Bronchial epithelial cell (primary cell): ENCODE measurements around the gene IFNL1. TPM values are rescaled to one million over a fixed set of nuclear protein-coding genes. Genes with fewer than 3 reads are reported as not detected.

Source experiments
- DNase-seq: peaks from one replicate; pipeline ENCODE4 v3.0.0-alpha.2; 2010; ENCODE audit warnings: low read depth
- FAIRE-seq: peaks from 2 replicates; lab custom pipeline; 2011; peaks lifted over from hg19 to GRCh38; lab: Jason Lieb, UNC
- H3K27me3 ChIP-seq: 2 replicates; pipeline ENCODE4 v1.5.1; 2011; ENCODE audit warnings: low read length; ENCODE audit not compliant: control insufficient read depth, insufficient read depth
- H3K36me3 ChIP-seq: 2 replicates; pipeline ENCODE4 v1.5.1; 2011; ENCODE audit warnings: low read length; ENCODE audit not compliant: control insufficient read depth, insufficient read depth
- H3K4me3 ChIP-seq: 2 replicates; pipeline ENCODE4 v1.5.1; 2011; ENCODE audit warnings: mild to moderate bottlenecking, low read depth, low read length, control low read depth
- total RNA-seq: library from RNA; depleted of rRNA; stranded (reverse); fragments of >200 nt; gene quantifications from 2 replicates; pipeline ENCODE4 v1.2.1, GENCODE V29; 2014
- TF ChIP-seq, protein P1 (sequence below): IDR thresholded peaks from 2 replicates; pipeline ENCODE4 v1.5.1; 2011; ENCODE audit warnings: mild to moderate bottlenecking, moderate library complexity, low read length, control low read depth, inconsistent platforms; ENCODE audit not compliant: insufficient read depth, severe bottlenecking

IFNL1 gene
- total RNA-seq, 1 donor from 2014 or later: not detected

DNA sequence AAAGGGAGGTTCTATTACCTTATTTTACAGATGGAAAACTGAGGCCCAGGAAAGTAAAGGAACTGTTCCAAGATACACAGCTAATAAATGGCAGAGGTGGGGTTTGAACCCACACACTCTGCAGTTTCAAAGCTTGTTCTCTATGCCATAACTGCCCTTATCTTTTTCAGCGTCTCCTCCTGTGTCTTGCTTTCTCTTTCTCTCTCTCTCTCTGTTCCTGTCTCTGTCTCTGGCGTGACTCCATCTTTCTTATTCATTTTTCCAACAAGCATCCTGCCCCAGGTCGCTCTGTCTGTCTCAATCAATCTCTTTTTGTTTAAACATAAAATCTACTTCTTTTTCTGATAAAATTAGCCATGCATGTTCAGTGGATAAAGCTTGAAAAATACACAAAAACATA lies 44.4 kb upstream of the IFNL1 start:
- no peak for DNase-seq

DNA sequence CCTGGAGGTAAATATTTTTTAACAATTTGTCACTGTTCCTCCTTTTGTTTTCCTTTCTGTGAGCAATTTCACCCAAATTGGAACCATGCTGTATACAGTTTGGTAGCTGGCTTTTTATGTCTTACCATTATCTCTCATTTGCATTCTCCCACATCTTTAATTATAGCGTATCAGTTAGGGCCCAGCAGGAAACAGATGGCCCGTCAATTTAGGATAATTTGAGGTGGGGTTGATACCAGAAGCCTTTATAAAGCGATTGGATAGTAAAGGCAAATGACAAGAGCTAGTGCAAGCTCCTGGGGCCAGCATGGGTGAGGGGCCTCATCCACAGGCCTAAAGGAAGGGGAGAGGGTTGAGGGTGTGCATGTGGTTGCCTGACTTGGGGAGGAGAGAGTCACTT lies 43.7 kb upstream of the IFNL1 start:
- H3K27me3 ChIP-seq: peaks cover 16% of the 10 kb centered on the region

More for the DNA sequence above, 44.4 kb upstream of the IFNL1 start:
- no peaks in the 10 kb centered on the region for H3K36me3 ChIP-seq
- no peak overlapping the region for H3K4me3 ChIP-seq
- FAIRE-seq: no peak
- TF ChIP-seq, protein P1, sequence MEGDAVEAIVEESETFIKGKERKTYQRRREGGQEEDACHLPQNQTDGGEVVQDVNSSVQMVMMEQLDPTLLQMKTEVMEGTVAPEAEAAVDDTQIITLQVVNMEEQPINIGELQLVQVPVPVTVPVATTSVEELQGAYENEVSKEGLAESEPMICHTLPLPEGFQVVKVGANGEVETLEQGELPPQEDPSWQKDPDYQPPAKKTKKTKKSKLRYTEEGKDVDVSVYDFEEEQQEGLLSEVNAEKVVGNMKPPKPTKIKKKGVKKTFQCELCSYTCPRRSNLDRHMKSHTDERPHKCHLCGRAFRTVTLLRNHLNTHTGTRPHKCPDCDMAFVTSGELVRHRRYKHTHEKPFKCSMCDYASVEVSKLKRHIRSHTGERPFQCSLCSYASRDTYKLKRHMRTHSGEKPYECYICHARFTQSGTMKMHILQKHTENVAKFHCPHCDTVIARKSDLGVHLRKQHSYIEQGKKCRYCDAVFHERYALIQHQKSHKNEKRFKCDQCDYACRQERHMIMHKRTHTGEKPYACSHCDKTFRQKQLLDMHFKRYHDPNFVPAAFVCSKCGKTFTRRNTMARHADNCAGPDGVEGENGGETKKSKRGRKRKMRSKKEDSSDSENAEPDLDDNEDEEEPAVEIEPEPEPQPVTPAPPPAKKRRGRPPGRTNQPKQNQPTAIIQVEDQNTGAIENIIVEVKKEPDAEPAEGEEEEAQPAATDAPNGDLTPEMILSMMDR: no peak
- H3K27me3 ChIP-seq: peaks cover 22% of the 10 kb centered on the region

GRCh38 chr19:39253374-39254149 lies 42.6 kb upstream of the IFNL1 start:
- H3K36me3 ChIP-seq: no peaks in the 10 kb centered on the region
- FAIRE-seq (peak; percentile 47), DNase-seq (no peak)
- H3K27me3 ChIP-seq: peaks cover 6% of the 10 kb centered on the region
- no peak overlapping the region for H3K4me3 ChIP-seq
- TF ChIP-seq, protein P1: no peak

More for the DNA sequence above, 43.7 kb upstream of the IFNL1 start:
- H3K4me3 ChIP-seq: no peak overlapping the region
- FAIRE-seq (no peak), DNase-seq (no peak)
- TF ChIP-seq, protein P1: no peak
- H3K36me3 ChIP-seq: no peaks in the 10 kb centered on the region

DNA sequence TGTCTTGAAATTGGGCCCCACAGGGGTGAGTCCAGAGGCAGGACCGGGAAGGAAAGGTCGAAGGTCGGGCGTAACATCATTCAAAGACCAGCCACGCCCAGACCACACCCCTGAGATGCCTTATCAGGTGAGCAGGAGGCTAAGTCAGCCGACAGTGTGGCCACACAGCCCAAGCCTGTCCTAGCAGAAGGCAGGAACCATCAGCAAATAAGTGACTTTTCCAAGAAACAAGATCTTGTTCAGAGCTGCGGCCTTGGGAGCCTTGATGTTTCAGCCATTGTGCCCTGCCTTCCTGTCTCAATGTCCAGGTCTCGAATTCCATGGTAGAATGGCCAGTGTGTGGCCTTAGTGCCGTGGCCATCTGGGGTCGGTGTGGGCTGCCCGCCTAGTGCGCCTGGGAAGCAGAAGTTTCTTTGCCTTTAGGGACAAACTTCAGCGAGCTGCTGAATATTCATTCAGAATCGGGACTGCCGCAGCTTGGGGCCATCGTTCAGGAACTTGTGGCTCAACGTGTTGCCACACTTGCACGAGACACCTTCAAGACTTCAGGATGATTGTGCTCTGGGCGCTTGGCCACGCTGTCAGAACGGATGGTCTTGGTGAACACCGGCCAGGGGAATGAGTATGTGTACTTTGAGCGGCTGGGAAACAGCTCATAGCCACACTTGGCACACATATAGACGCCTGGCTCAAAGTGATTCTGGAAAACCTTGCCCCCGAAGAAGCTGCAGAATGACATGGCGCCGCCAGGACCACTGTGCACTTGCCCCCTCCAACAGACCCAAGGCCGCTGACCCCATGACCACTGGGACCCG lies 41.5 kb upstream of the IFNL1 start:
- no peak for FAIRE-seq
- H3K27me3 ChIP-seq: peaks cover 1% of the 10 kb centered on the region
- no peaks in the 10 kb centered on the region for H3K36me3 ChIP-seq
- DNase-seq: no peak
- TF ChIP-seq, protein P1: no peak
- no peak overlapping the region for H3K4me3 ChIP-seq

DNA sequence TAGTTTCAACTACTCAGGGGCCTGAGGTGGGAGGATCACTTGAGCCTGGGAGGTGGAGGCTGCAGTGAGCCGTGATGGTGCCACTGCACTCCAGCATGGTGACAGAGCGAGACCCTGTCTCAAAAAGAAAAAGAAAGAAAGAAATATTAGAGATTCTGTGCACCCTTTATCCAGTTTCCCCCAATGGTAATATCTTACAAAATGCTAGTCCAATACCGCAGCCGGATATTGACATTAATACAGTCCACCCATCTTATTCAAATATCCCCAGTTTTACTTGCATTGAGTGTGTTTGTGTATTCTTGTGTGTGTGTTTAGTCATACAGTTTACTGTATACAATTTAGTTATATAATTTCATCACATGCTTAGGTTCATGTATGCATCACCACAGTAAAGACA lies 39.0 kb upstream of the IFNL1 start:
- peaks cover 4% of the 10 kb centered on the region for H3K27me3 ChIP-seq
- no peak for DNase-seq
- no peak overlapping the region for H3K4me3 ChIP-seq
- H3K36me3 ChIP-seq: no peaks in the 10 kb centered on the region
- TF ChIP-seq, protein P1: no peak
- no peak for FAIRE-seq
